ENCODE measurements around the gene SLC6A3. TPM values are rescaled to one million over a fixed set of nuclear protein-coding genes. Genes with fewer than 3 reads are reported as not detected.
A peak's percentile ranks its signal among the peaks of the same experiment; 100 is the strongest.
"Not testable (repeated sequence)": the region's sequence is repeated elsewhere in the genome, so short reads cannot be mapped to it uniquely, and the experiment has no call there.

The SLC6A3 gene
- total RNA-seq, 1 experiment from 2014 or later, result 0.07 TPM

- Histone ChIP-seq H3K4me3 (ENCODE audit: insufficient read depth, low read depth, low read length) (no peak overlapping the region), H3K36me3 (replicated peaks; ENCODE audit: control insufficient read depth, insufficient read depth, low read length) (no peaks in the 10 kb centered on the region), H3K27me3 (ENCODE audit: control insufficient read depth, insufficient read depth, low read length) (no peaks in the 10 kb centered on the region)
- peak; percentile 18 for DNase-seq
Measured at GRCh38 chr5:1432296-1432695, 12.9 kb downstream of the SLC6A3 start.

- Histone ChIP-seq H3K4me3 (ENCODE audit: insufficient read depth, low read depth, low read length) (no peak overlapping the region), H3K36me3 (replicated peaks; ENCODE audit: control insufficient read depth, insufficient read depth, low read length) (no peaks in the 10 kb centered on the region), H3K27me3 (ENCODE audit: control insufficient read depth, insufficient read depth, low read length) (no peaks in the 10 kb centered on the region)
- DNase-seq, result peak; percentile 29
Measured at GRCh38 chr5:1431896-1432295, 13.3 kb downstream of the SLC6A3 start.

DNA sequence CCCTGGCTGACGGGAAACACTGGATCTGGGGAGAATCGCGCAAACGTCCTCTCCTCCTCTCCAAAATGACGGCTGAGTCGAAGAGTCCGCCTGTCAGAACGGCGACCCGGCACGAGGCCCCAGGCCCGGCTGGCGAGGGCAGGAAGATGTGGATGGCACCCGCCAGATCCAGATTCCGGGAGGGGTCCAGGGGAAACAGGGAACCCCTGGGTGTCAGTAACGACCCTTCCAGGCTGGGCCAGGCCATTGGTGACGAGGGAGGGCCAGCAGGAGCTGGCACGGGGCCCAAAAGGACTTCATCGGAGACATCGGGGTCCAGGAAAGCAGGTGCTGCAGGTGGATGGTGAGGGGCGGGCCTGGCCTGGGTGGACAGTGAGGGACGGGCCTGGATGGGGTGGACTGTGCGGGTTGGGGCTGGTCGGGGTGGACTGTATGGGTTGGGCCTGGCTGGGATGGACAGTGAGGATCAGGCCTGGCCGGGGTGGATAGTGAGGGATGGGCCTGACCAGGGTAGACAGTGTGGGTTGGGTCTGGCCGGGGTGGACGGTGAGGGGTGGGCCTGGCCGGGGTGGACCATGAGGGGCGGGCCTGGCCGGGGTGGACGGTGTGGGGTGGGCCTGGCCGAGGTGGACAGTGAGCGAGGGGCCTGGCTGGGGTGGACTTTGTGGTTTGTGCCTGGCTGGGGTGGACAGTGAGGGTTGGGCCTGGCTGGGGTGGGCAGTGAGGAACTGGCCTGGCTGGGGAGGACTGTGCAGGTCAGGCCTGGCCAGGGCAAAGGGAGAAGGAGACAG lies 14.0 kb downstream of the SLC6A3 start:
- H3K36me3 ChIP-seq (replicated peaks; ENCODE audit: control insufficient read depth, insufficient read depth, low read length), result no peaks in the 10 kb centered on the region
- H3K4me3 ChIP-seq (ENCODE audit: insufficient read depth, low read depth, low read length), result no peak overlapping the region
- DNase-seq, result peak; percentile 40
- H3K27me3 ChIP-seq (ENCODE audit: control insufficient read depth, insufficient read depth, low read length), result no peaks in the 10 kb centered on the region

- peak; percentile 31 for DNase-seq
- Histone ChIP-seq H3K27me3 (ENCODE audit: control insufficient read depth, insufficient read depth, low read length) (no peaks in the 10 kb centered on the region), H3K4me3 (ENCODE audit: insufficient read depth, low read depth, low read length) (no peak overlapping the region), H3K36me3 (replicated peaks; ENCODE audit: control insufficient read depth, insufficient read depth, low read length) (no peaks in the 10 kb centered on the region)
Measured at GRCh38 chr5:1430121-1430795, 15.0 kb downstream of the SLC6A3 start.

- no peaks in the 10 kb centered on the region for H3K27me3 ChIP-seq (ENCODE audit: control insufficient read depth, insufficient read depth, low read length)
- H3K36me3 ChIP-seq (replicated peaks; ENCODE audit: control insufficient read depth, insufficient read depth, low read length), result no peaks in the 10 kb centered on the region
- H3K4me3 ChIP-seq (ENCODE audit: insufficient read depth, low read depth, low read length), result no peak overlapping the region
- DNase-seq, result peak; percentile 23
Measured at GRCh38 chr5:1429496-1429895, 15.7 kb downstream of the SLC6A3 start.

DNA sequence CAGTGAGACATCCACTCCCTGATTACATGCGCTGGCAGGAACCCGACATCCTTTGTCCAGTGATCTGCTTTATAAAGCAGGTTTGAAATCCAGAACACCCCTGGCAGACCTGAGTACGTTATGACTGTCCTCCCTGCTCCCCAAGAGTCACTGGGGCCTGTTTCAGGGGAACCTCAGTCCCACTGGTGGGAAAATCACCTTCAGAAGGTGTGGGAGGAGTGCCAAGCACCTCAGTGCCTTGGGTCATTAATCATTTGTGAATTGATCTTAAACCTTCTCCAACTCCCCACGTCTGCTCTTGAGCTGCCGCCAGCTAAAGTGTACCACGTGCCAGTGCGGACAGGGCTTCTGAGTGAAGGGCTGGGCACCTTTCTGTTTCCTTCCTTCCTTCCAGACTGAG lies 16.2 kb downstream of the SLC6A3 start:
- H3K36me3 ChIP-seq (replicated peaks; ENCODE audit: control insufficient read depth, insufficient read depth, low read length), result no peaks in the 10 kb centered on the region
- peak; percentile 23 for DNase-seq

GRCh38 chr5:1428107-1428506 lies 17.1 kb downstream of the SLC6A3 start:
- Histone ChIP-seq H3K4me3 (ENCODE audit: insufficient read depth, low read depth, low read length) (no peak overlapping the region), H3K36me3 (replicated peaks; ENCODE audit: control insufficient read depth, insufficient read depth, low read length) (no peaks in the 10 kb centered on the region), H3K27me3 (ENCODE audit: control insufficient read depth, insufficient read depth, low read length) (no peaks in the 10 kb centered on the region)
- DNase-seq, result no peak

More for the DNA sequence above, 16.2 kb downstream of the SLC6A3 start:
- Histone ChIP-seq H3K4me3 (ENCODE audit: insufficient read depth, low read depth, low read length) (no peak overlapping the region), H3K27me3 (ENCODE audit: control insufficient read depth, insufficient read depth, low read length) (no peaks in the 10 kb centered on the region)

DNA sequence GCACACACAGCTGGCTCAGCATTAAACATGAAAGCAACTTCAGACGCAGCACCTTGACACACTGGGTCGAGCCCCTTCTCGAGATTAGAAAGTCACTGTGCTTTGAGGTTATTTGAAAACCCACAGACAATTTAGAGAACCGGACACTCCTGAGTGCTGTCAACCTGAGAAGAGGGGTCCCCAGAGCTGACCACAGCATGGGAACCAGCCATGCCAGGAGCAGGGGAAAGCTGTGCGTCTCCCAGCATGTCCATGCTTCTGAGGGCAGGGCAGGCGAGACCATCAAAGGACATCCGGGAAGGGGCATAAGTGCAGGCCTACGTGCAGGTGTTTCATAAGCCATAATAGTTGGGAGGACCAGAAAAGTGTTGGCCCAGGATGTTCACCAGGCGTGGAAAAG lies 20.5 kb downstream of the SLC6A3 start:
- Histone ChIP-seq H3K27me3 (ENCODE audit: control insufficient read depth, insufficient read depth, low read length) (no peaks in the 10 kb centered on the region), H3K36me3 (replicated peaks; ENCODE audit: control insufficient read depth, insufficient read depth, low read length) (no peaks in the 10 kb centered on the region), H3K4me3 (ENCODE audit: insufficient read depth, low read depth, low read length) (no peak overlapping the region)

GRCh38 chr5:1423901-1424603 lies 21.2 kb downstream of the SLC6A3 start:
- DNase-seq, result no peak
- H3K27me3 ChIP-seq (ENCODE audit: control insufficient read depth, insufficient read depth, low read length), result no peaks in the 10 kb centered on the region
- H3K4me3 ChIP-seq (ENCODE audit: insufficient read depth, low read depth, low read length), result no peak overlapping the region
- H3K36me3 ChIP-seq (replicated peaks; ENCODE audit: control insufficient read depth, insufficient read depth, low read length), result no peaks in the 10 kb centered on the region

More for the DNA sequence above, 20.5 kb downstream of the SLC6A3 start:
- DNase-seq, result no peak

GRCh38 chr5:1422522-1422921 lies 22.7 kb downstream of the SLC6A3 start:
- H3K4me3 ChIP-seq (ENCODE audit: insufficient read depth, low read depth, low read length); DNase-seq; H3K36me3 ChIP-seq (replicated peaks; ENCODE audit: control insufficient read depth, insufficient read depth, low read length); H3K27me3 ChIP-seq (ENCODE audit: control insufficient read depth, insufficient read depth, low read length): not testable (repeated sequence)

GRCh38 chr5:1421521-1422341 lies 23.5 kb downstream of the SLC6A3 start:
- Histone ChIP-seq H3K27me3 (ENCODE audit: control insufficient read depth, insufficient read depth, low read length) (no peaks in the 10 kb centered on the region), H3K36me3 (replicated peaks; ENCODE audit: control insufficient read depth, insufficient read depth, low read length) (no peaks in the 10 kb centered on the region), H3K4me3 (ENCODE audit: insufficient read depth, low read depth, low read length) (no peak overlapping the region)
- no peak for DNase-seq

- Histone ChIP-seq H3K4me3 (ENCODE audit: insufficient read depth, low read depth, low read length) (no peak overlapping the region), H3K36me3 (replicated peaks; ENCODE audit: control insufficient read depth, insufficient read depth, low read length) (no peaks in the 10 kb centered on the region), H3K27me3 (ENCODE audit: control insufficient read depth, insufficient read depth, low read length) (no peaks in the 10 kb centered on the region)
- no peak for DNase-seq
Measured at GRCh38 chr5:1420211-1421195, 24.7 kb downstream of the SLC6A3 start.

DNA sequence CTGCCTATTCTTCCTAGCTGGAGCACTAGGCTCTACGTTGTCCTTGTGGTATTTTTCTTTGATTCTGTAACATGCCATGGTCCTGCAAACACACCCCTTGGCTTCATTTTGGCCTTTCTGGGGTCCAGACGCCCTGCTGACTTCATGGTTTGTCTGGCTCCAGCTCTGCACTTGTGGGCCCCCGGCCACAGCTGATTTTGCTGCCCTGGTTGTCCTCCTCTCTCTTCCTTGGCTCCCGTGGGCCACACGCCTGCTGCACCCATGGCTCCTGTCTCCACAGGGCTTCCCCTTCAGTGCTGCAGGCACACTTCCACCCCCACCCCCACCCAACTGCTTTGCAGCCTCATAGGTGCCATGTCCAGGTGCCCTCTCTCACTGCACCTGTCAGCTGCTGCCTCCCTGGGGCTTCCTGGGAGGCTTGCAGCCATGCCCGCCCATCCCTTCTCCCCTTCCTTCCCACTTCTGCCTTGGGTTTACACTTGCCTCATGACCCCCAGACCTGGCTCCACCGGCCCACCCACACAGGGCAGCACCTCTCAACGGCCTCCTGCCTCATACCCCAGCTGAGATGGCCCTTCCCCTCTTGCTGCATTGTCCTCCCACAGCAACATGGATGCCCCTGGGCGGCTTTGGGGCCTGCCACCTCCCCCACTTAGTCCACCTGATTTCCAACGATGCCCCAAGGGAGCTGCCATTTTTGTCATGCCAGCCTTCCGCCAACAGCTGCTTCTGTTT lies 25.6 kb downstream of the SLC6A3 start:
- Histone ChIP-seq H3K36me3 (replicated peaks; ENCODE audit: control insufficient read depth, insufficient read depth, low read length) (no peaks in the 10 kb centered on the region), H3K27me3 (ENCODE audit: control insufficient read depth, insufficient read depth, low read length) (no peaks in the 10 kb centered on the region), H3K4me3 (ENCODE audit: insufficient read depth, low read depth, low read length) (no peak overlapping the region)
- no peak for DNase-seq

All from H7 (cell line).